ENCODE measurements around the gene KISS1R.

Gene KISS1R

DNA sequence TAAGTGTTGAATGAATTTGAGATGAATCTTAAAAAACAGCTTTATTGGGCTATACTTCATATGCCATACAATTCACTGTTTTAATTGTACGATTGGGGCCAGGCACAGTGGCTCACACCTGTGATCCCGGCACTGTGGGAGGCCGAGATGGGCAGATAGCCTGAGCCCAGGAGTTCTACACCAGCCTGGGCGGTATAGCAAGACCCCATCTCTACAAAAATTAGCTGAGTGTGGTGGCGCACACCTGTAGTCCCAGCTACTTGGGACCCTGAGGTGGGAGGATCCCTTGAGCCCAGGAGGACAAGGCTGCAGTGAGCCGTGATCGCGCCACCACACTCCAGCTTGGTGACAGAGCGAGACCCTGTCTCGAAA lies 19.0 kb downstream of the KISS1R start:
- no peaks in the 10 kb centered on the region for H3K27me3 ChIP-seq (replicated peaks; ENCODE audit: control insufficient read depth, insufficient read depth, low read length)
- no peak for DNase-seq (ENCODE audit: extremely low read depth, insufficient read length)
- no peak overlapping the region for H3K4me3 ChIP-seq (replicated peaks; ENCODE audit: low read depth, low read length)
- no peak for TF ChIP-seq CTCF (IDR thresholded peaks at IDR 0.05; ENCODE audit: insufficient read depth, low read length, poor library complexity, severe bottlenecking)
- peaks cover 34% of the 10 kb centered on the region for H3K36me3 ChIP-seq (ENCODE audit: control insufficient read depth, insufficient read depth, low read length)

DNA sequence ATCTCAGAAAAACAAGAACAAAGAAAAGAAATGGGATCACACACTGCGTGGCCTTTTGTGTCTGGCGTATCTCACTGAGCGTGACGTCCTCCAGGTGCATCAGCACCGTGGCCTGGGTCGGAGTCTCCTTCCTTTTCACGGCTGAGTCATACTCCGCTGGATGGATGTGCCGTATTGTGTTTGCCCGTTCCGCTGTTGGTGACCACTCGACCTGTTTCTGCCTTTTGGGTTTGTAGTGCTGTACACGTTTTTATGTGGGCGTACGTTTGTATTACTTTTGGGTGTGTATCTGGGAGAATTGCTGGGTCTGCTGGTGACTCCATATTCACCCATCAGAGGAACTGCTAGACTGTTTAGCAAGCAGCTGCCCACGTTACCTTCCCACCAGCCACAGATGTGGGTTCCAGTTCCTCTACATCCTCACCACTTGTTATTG lies 20.1 kb downstream of the KISS1R start:
- no peak for DNase-seq (ENCODE audit: extremely low read depth, insufficient read length)
- H3K36me3 ChIP-seq (ENCODE audit: control insufficient read depth, insufficient read depth, low read length) = peaks cover 36% of the 10 kb centered on the region
- H3K27me3 ChIP-seq (replicated peaks; ENCODE audit: control insufficient read depth, insufficient read depth, low read length) = no peaks in the 10 kb centered on the region
- no peak overlapping the region for H3K4me3 ChIP-seq (replicated peaks; ENCODE audit: low read depth, low read length)
- no peak for TF ChIP-seq CTCF (IDR thresholded peaks at IDR 0.05; ENCODE audit: insufficient read depth, low read length, poor library complexity, severe bottlenecking)

DNA sequence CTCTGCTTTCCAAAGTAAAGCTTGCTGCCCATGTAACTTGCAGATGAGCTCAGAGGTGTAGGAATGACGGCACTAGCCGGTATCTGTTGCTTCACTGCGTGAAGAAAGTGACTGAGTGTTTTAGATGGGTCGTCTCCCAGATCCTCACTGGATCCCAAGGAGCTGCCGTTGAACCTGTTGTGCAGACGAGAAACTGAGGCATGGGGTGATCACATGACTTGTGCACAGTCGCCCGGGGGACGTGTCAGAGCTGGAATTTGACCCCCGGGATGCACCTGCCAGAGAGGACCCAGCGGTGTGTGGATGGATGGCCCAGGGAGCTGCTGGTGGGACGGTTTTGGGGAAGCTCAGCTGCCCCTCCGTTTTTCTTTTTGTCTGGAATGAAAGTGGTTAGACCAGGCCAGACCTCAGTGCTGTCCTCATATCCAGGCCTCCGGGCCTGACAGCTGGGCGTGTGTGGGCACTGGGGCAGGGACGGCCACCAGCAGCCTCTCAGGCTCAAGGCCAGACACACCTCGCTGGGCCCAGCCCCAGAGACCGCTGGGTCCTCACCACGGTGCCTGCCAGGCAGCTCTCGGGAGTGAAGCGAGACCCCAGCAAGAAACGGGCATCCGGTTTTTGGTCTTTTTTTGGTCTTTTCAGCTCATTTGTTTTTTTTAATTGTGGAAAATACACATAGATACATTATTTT lies 21.2 kb downstream of the KISS1R start:
- H3K27me3 ChIP-seq (replicated peaks; ENCODE audit: control insufficient read depth, insufficient read depth, low read length) = no peaks in the 10 kb centered on the region
- DNase-seq (ENCODE audit: extremely low read depth, insufficient read length) = no peak
- H3K4me3 ChIP-seq (replicated peaks; ENCODE audit: low read depth, low read length) = no peak overlapping the region
- TF ChIP-seq CTCF (IDR thresholded peaks at IDR 0.05; ENCODE audit: insufficient read depth, low read length, poor library complexity, severe bottlenecking) = no peak
- peaks cover 37% of the 10 kb centered on the region for H3K36me3 ChIP-seq (ENCODE audit: control insufficient read depth, insufficient read depth, low read length)

DNA sequence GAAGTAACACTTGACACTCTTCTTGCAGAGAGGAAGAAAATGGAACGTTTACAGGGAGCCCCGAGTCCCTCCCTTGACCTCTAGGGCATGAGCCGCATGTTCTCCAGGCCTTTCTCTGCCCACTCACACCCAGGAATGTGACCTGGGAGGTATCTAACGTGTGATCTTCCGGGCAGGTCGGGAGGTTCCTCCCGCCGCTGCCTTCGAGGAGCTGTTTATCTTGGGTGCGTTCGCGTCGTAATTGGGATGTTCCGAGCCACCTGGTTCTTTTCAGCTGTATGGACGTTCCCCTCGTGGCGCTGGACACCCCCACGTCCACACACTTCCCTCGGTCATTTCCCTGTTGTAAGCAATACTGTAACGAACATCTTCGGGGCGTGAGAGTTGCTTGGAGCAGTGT lies 22.3 kb downstream of the KISS1R start:
- H3K36me3 ChIP-seq (ENCODE audit: control insufficient read depth, insufficient read depth, low read length) = peaks cover 39% of the 10 kb centered on the region
- no peak for DNase-seq (ENCODE audit: extremely low read depth, insufficient read length)
- TF ChIP-seq CTCF (IDR thresholded peaks at IDR 0.05; ENCODE audit: insufficient read depth, low read length, poor library complexity, severe bottlenecking) = no peak
- no peak overlapping the region for H3K4me3 ChIP-seq (replicated peaks; ENCODE audit: low read depth, low read length)
- no peaks in the 10 kb centered on the region for H3K27me3 ChIP-seq (replicated peaks; ENCODE audit: control insufficient read depth, insufficient read depth, low read length)

- no peak for DNase-seq (ENCODE audit: extremely low read depth, insufficient read length)
- peak overlapping the region; percentile 51 for H3K4me3 ChIP-seq (replicated peaks; ENCODE audit: low read depth, low read length)
- H3K27me3 ChIP-seq (replicated peaks; ENCODE audit: control insufficient read depth, insufficient read depth, low read length) = no peaks in the 10 kb centered on the region
- peaks cover 38% of the 10 kb centered on the region for H3K36me3 ChIP-seq (ENCODE audit: control insufficient read depth, insufficient read depth, low read length)
- TF ChIP-seq CTCF (IDR thresholded peaks at IDR 0.05; ENCODE audit: insufficient read depth, low read length, poor library complexity, severe bottlenecking) = no peak
These were observed 22.8 kb downstream of the KISS1R start for GRCh38 chr19:939922-940321.
